Skeletal muscle satellite cell (primary cell): Measurements from ENCODE around the gene PPP2R5C.

Experiments used
- H3K27me3 ChIP-seq: 2 replicates; pipeline ENCODE4 v1.7.0; 2013; ENCODE audit warnings: low read length; ENCODE audit not compliant: control insufficient read depth, insufficient read depth
- H3K36me3 ChIP-seq: 2 replicates; pipeline ENCODE4 v1.7.0; 2013; ENCODE audit warnings: mild to moderate bottlenecking, control low read depth, low read length; ENCODE audit not compliant: insufficient read depth
- H3K4me1 ChIP-seq: 2 replicates; pipeline ENCODE4 v1.7.0; 2013; ENCODE audit warnings: low read length; ENCODE audit not compliant: control insufficient read depth, insufficient read depth
- H3K4me2 ChIP-seq: 2 replicates; pipeline ENCODE4 v1.7.0; 2013; ENCODE audit warnings: mild to moderate bottlenecking, low read length
- H3K4me3 ChIP-seq: 2 replicates; pipeline ENCODE4 v1.7.0; 2013; ENCODE audit warnings: low read length
- H3K9ac ChIP-seq: 2 replicates; pipeline ENCODE4 v1.7.0; 2013; ENCODE audit warnings: mild to moderate bottlenecking, low read depth, low read length, moderate library complexity
- H3K9me3 ChIP-seq: replicated peaks from 2 replicates; pipeline ENCODE4 v1.7.0; 2013; ENCODE audit warnings: mild to moderate bottlenecking, control low read depth, low read length

PPP2R5C gene

GRCh38 chr14:101826351-101826750, 64.8 kb downstream of the PPP2R5C start:
- Histone ChIP-seq H3K27me3 (no peaks in the 10 kb centered on the region), H3K9me3 (no peaks in the 10 kb centered on the region), H3K4me1 (peaks cover 8% of the 10 kb centered on the region), H3K9ac (no peak overlapping the region), H3K4me2 (no peak overlapping the region), H3K4me3 (no peak overlapping the region), H3K36me3 (peaks cover 14% of the 10 kb centered on the region)

- no peak overlapping the region for H3K4me3 ChIP-seq
- peaks cover 8% of the 10 kb centered on the region for H3K4me1 ChIP-seq
- no peaks in the 10 kb centered on the region for H3K9me3 ChIP-seq
- H3K4me2 ChIP-seq: no peak overlapping the region
- peaks cover 14% of the 10 kb centered on the region for H3K36me3 ChIP-seq
- H3K9ac ChIP-seq: no peak overlapping the region
- H3K27me3 ChIP-seq: no peaks in the 10 kb centered on the region
These were observed 65.8 kb downstream of the PPP2R5C start for GRCh38 chr14:101827286-101827685.

- Histone ChIP-seq H3K27me3 (no peaks in the 10 kb centered on the region), H3K4me1 (peaks cover 8% of the 10 kb centered on the region), H3K9ac (no peak overlapping the region), H3K4me2 (no peak overlapping the region), H3K4me3 (no peak overlapping the region), H3K9me3 (no peaks in the 10 kb centered on the region), H3K36me3 (peaks cover 14% of the 10 kb centered on the region)
These were observed 66.5 kb downstream of the PPP2R5C start for GRCh38 chr14:101828046-101828445.

- H3K4me3 ChIP-seq: no peak overlapping the region
These were observed 68.8 kb downstream of the PPP2R5C start for GRCh38 chr14:101830271-101830670.

GRCh38 chr14:101833045-101833444, 71.5 kb downstream of the PPP2R5C start:
- Histone ChIP-seq H3K9ac (no peak overlapping the region), H3K4me2 (no peak overlapping the region), H3K4me1 (peaks cover 24% of the 10 kb centered on the region), H3K9me3 (no peaks in the 10 kb centered on the region), H3K4me3 (no peak overlapping the region), H3K36me3 (peaks cover 6% of the 10 kb centered on the region), H3K27me3 (no peaks in the 10 kb centered on the region)

More at GRCh38 chr14:101830271-101830670, 68.8 kb downstream of the PPP2R5C start:
- Histone ChIP-seq H3K9me3 (no peaks in the 10 kb centered on the region), H3K9ac (no peak overlapping the region), H3K36me3 (peaks cover 14% of the 10 kb centered on the region), H3K27me3 (no peaks in the 10 kb centered on the region), H3K4me2 (no peak overlapping the region), H3K4me1 (peaks cover 9% of the 10 kb centered on the region)

- Histone ChIP-seq H3K9ac (no peak overlapping the region), H3K4me2 (no peak overlapping the region), H3K36me3 (peaks cover 4% of the 10 kb centered on the region), H3K4me3 (no peak overlapping the region), H3K9me3 (no peaks in the 10 kb centered on the region), H3K4me1 (peaks cover 24% of the 10 kb centered on the region), H3K27me3 (no peaks in the 10 kb centered on the region)
These were observed 72.9 kb downstream of the PPP2R5C start for GRCh38 chr14:101834397-101834796.

- Histone ChIP-seq H3K9me3 (no peaks in the 10 kb centered on the region), H3K4me2 (no peak overlapping the region), H3K4me1 (peaks cover 24% of the 10 kb centered on the region), H3K4me3 (no peak overlapping the region), H3K9ac (no peak overlapping the region), H3K36me3 (no peaks in the 10 kb centered on the region), H3K27me3 (no peaks in the 10 kb centered on the region)
These were observed 73.5 kb downstream of the PPP2R5C start for GRCh38 chr14:101834800-101835547.

GRCh38 chr14:101835566-101835965, 74.1 kb downstream of the PPP2R5C start:
- Histone ChIP-seq H3K27me3 (no peaks in the 10 kb centered on the region), H3K36me3 (no peaks in the 10 kb centered on the region), H3K4me1 (peaks cover 24% of the 10 kb centered on the region), H3K4me3 (no peak overlapping the region), H3K9ac (no peak overlapping the region), H3K9me3 (no peaks in the 10 kb centered on the region), H3K4me2 (peak overlapping the region; percentile 81)

- Histone ChIP-seq H3K4me2 (peak overlapping the region; percentile 81), H3K9me3 (no peaks in the 10 kb centered on the region), H3K27me3 (no peaks in the 10 kb centered on the region), H3K36me3 (no peaks in the 10 kb centered on the region), H3K4me3 (peak overlapping the region; percentile 55), H3K9ac (peak overlapping the region; percentile 25), H3K4me1 (peaks cover 24% of the 10 kb centered on the region)
These were observed 74.6 kb downstream of the PPP2R5C start for GRCh38 chr14:101836135-101836534.

GRCh38 chr14:101838476-101838875, 77.0 kb downstream of the PPP2R5C start:
- peaks cover 24% of the 10 kb centered on the region for H3K4me1 ChIP-seq
- no peaks in the 10 kb centered on the region for H3K27me3 ChIP-seq

GRCh38 chr14:101839236-101839635, 77.7 kb downstream of the PPP2R5C start:
- H3K4me2 ChIP-seq: no peak overlapping the region
- H3K4me1 ChIP-seq: peaks cover 24% of the 10 kb centered on the region
- H3K27me3 ChIP-seq: no peaks in the 10 kb centered on the region
- no peak overlapping the region for H3K4me3 ChIP-seq
- no peaks in the 10 kb centered on the region for H3K36me3 ChIP-seq
- H3K9ac ChIP-seq: no peak overlapping the region
- H3K9me3 ChIP-seq: no peaks in the 10 kb centered on the region

More at GRCh38 chr14:101838476-101838875, 77.0 kb downstream of the PPP2R5C start:
- Histone ChIP-seq H3K9me3 (no peaks in the 10 kb centered on the region), H3K36me3 (no peaks in the 10 kb centered on the region), H3K4me2 (no peak overlapping the region), H3K4me3 (no peak overlapping the region), H3K9ac (no peak overlapping the region)

- no peak overlapping the region for H3K9ac ChIP-seq
- H3K4me1 ChIP-seq: peaks cover 20% of the 10 kb centered on the region
- H3K4me2 ChIP-seq: no peak overlapping the region
- H3K36me3 ChIP-seq: no peaks in the 10 kb centered on the region
- H3K4me3 ChIP-seq: no peak overlapping the region
- H3K27me3 ChIP-seq: no peaks in the 10 kb centered on the region
- H3K9me3 ChIP-seq: no peaks in the 10 kb centered on the region
These were observed 78.2 kb downstream of the PPP2R5C start for GRCh38 chr14:101839661-101840060.
